Loucy (cell line): ENCODE results near the gene SLC15A1.
"Not testable (repeated sequence)": the region's sequence is repeated elsewhere in the genome, so short reads cannot be mapped to it uniquely, and the experiment has no call there.

Experiments
- H2AFZ ChIP-seq: fragments of 200-600 bp; sonication (generic); 2 replicates; pipeline ENCODE4 v1.6.0; 2016; ENCODE audit warnings: antibody characterized with exemption, mild to moderate bottlenecking, low read length, moderate library complexity
- H3F3A ChIP-seq: fragments of 200-600 bp; 2 replicates; pipeline ENCODE4 v1.6.0; 2016; ENCODE audit warnings: antibody characterized with exemption, low read depth, mild to moderate bottlenecking
- H3K27me3 ChIP-seq: fragments of 200-600 bp; sonication (generic); 2 replicates; pipeline ENCODE4 v1.6.1; 2014; ENCODE audit warnings: low read length, mild to moderate bottlenecking; ENCODE audit not compliant: insufficient read depth, poor library complexity, severe bottlenecking
- H3K36me3 ChIP-seq: fragments of 200-600 bp; sonication (generic); 2 replicates; pipeline ENCODE4 v1.6.1; 2016; ENCODE audit warnings: low read length; ENCODE audit not compliant: insufficient read depth
- H3K4me1 ChIP-seq: fragments of 200-600 bp; sonication (generic); 2 replicates; pipeline ENCODE4 v1.5.1; 2014; ENCODE audit warnings: low read length, mild to moderate bottlenecking; ENCODE audit not compliant: insufficient read depth, poor library complexity, severe bottlenecking
- H3K4me2 ChIP-seq: fragments of 200-600 bp; sonication (generic); 2 replicates; pipeline ENCODE4 v1.6.0; 2014; ENCODE audit warnings: antibody characterized with exemption, low read length, low read depth, mild to moderate bottlenecking; ENCODE audit not compliant: poor library complexity, severe bottlenecking
- H3K4me3 ChIP-seq: fragments of 200-600 bp; sonication (generic); 2 replicates; pipeline ENCODE4 v1.5.1; 2014; ENCODE audit warnings: low read length, mild to moderate bottlenecking, mixed read lengths; ENCODE audit not compliant: poor library complexity, severe bottlenecking
- H3K79me2 ChIP-seq: fragments of 200-600 bp; sonication (generic); 2 replicates; pipeline ENCODE4 v1.6.1; 2014; ENCODE audit warnings: low read length; ENCODE audit not compliant: insufficient read depth
- H3K9ac ChIP-seq: fragments of 200-600 bp; sonication (generic); 2 replicates; pipeline ENCODE4 v1.6.0; 2014; ENCODE audit warnings: mild to moderate bottlenecking, low read depth, low read length, moderate library complexity; ENCODE audit not compliant: poor library complexity, severe bottlenecking
- H3K9me2 ChIP-seq: fragments of 200-600 bp; sonication (generic); replicated peaks from 2 replicates; pipeline ENCODE4 v1.6.1; 2016; ENCODE audit warnings: low read depth, low read length, mixed read lengths
- H3K9me3 ChIP-seq: fragments of 200-600 bp; sonication (generic); 2 replicates; pipeline ENCODE4 v1.6.1; 2014; ENCODE audit warnings: mild to moderate bottlenecking, antibody characterized with exemption, low read length, low read depth; ENCODE audit not compliant: insufficient read depth
- H4K20me1 ChIP-seq: fragments of 200-600 bp; sonication (generic); 2 replicates; pipeline ENCODE4 v1.6.0; 2014; ENCODE audit warnings: antibody characterized with exemption, low read length, mild to moderate bottlenecking; ENCODE audit not compliant: insufficient read depth, poor library complexity, severe bottlenecking
- EZH2phosphoT487 ChIP-seq: fragments of 200-600 bp; IDR thresholded peaks from 2 replicates; pipeline ENCODE4 v1.6.1; 2018; ENCODE audit warnings: antibody characterized with exemption, mild to moderate bottlenecking, moderate library complexity, borderline replicate concordance
- TF ChIP-seq, protein P1 (sequence below): fragments of 200-600 bp; sonication (generic); conservative IDR thresholded peaks from 2 replicates; pipeline ENCODE4 v1.5.1; 2014; ENCODE audit warnings: mild to moderate bottlenecking, antibody characterized with exemption, low read length

Gene SLC15A1

DNA sequence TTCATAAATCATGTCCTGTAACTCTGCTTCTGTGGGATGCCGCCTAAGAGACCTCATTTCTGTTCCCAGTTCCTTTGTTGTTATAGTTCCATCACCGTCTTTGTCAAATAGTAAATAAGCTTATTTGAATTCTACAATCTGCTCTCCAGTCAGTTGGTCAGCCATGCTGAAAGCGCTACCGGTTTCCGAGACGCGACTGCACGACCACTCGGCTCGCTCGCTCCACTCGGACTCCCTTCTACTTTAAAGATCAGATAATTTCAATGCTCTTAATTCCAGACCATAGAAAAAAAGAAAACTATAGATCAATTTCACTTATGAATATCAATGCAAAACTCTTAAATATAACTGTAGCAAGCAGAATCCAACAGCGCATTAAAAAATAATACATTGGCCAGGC, 111.4 kb downstream of the SLC15A1 start:
- Histone ChIP-seq H3K4me1 (no peaks in the 10 kb centered on the region), H3K4me2 (no peak overlapping the region), H3K36me3 (no peaks in the 10 kb centered on the region), H3K9me3 (no peaks in the 10 kb centered on the region), H3K9me2 (no peaks in the 10 kb centered on the region), H2AFZ (no peak overlapping the region), H3K27me3 (no peaks in the 10 kb centered on the region), H3K9ac (no peak overlapping the region), H3F3A (no peaks in the 10 kb centered on the region), H3K4me3 (no peak overlapping the region), H4K20me1 (no peaks in the 10 kb centered on the region), H3K79me2 (no peaks in the 10 kb centered on the region)
- no peak for TF ChIP-seq EZH2phosphoT487
- TF ChIP-seq, protein P1, sequence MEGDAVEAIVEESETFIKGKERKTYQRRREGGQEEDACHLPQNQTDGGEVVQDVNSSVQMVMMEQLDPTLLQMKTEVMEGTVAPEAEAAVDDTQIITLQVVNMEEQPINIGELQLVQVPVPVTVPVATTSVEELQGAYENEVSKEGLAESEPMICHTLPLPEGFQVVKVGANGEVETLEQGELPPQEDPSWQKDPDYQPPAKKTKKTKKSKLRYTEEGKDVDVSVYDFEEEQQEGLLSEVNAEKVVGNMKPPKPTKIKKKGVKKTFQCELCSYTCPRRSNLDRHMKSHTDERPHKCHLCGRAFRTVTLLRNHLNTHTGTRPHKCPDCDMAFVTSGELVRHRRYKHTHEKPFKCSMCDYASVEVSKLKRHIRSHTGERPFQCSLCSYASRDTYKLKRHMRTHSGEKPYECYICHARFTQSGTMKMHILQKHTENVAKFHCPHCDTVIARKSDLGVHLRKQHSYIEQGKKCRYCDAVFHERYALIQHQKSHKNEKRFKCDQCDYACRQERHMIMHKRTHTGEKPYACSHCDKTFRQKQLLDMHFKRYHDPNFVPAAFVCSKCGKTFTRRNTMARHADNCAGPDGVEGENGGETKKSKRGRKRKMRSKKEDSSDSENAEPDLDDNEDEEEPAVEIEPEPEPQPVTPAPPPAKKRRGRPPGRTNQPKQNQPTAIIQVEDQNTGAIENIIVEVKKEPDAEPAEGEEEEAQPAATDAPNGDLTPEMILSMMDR = no peak

DNA sequence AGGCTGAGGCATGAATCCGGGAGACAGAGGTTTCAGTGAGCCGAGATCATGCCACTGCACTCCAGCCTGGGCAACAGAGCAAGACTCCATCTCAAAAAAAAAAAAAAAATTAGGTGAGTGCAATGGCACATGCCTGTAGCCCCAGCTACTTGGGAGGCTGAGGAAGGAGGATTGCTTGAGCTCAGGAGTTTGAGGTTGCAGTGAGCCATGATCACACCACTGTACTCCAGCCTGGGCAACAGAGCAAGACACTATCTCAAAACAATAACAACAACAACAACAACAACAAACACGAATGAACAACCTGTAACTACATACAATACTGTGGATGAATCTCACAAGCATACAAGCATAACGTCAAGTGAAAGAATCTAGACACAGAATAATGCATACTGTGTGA, 112.7 kb downstream of the SLC15A1 start:
- not testable (repeated sequence) for H3F3A ChIP-seq, H4K20me1 ChIP-seq, H3K9me2 ChIP-seq, H3K4me2 ChIP-seq, H3K27me3 ChIP-seq, H3K9ac ChIP-seq, H3K9me3 ChIP-seq, H3K4me3 ChIP-seq, H3K4me1 ChIP-seq, H3K79me2 ChIP-seq, H2AFZ ChIP-seq, H3K36me3 ChIP-seq

DNA sequence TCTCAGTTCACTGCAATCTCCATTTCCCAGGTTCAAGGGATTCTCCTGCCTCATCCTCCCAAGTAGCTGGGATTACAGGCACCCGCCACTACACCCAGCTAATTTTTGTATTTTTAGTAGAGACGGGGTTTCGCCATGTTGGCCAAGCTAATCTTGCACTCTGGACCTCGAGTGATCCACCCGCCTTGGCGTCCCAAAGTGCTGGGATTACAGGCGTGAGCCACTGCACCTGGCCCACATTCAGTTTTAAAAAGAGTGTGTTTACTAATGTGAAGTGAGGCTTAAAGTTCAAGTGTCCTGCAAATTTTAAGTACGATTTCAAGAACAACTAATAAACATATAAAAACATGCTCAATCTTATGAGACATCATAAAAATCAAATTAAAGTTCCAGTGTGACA, 114.1 kb downstream of the SLC15A1 start:
- not testable (repeated sequence) for H3K36me3 ChIP-seq, H3K4me3 ChIP-seq, H3K9me3 ChIP-seq, H3K27me3 ChIP-seq, H4K20me1 ChIP-seq, H3F3A ChIP-seq, H3K9me2 ChIP-seq, H3K4me1 ChIP-seq, H3K4me2 ChIP-seq, H3K9ac ChIP-seq, H2AFZ ChIP-seq, H3K79me2 ChIP-seq
